BE2C (cell line): ENCODE measurements around the gene ZCCHC7.
"Not testable (repeated sequence)": the region's sequence is repeated elsewhere in the genome, so short reads cannot be mapped to it uniquely, and the experiment has no call there.

Source experiments
- DNase-seq: peaks from one replicate; pipeline ENCODE4 v3.0.0-alpha.2; 2020
- H3K27me3 ChIP-seq: fragments of 250-450 bp; sonication (Bioruptor Pico); 2 replicates; pipeline ENCODE4 v1.5.1; 2020; ENCODE audit warnings: mild to moderate bottlenecking
- H3K36me3 ChIP-seq: fragments of 250-450 bp; sonication (Bioruptor Pico); 2 replicates; pipeline ENCODE4 v1.5.1; 2020; ENCODE audit warnings: mild to moderate bottlenecking
- H3K4me1 ChIP-seq: fragments of 250-450 bp; sonication (Bioruptor Pico); 2 replicates; pipeline ENCODE4 v1.5.1; 2020
- H3K4me3 ChIP-seq: 2 replicates; pipeline ENCODE4 v1.5.1; 2011; ENCODE audit warnings: low read depth, low read length
- H3K9me3 ChIP-seq: fragments of 250-450 bp; sonication (Bioruptor Pico); 2 replicates; pipeline ENCODE4 v1.5.1; 2020
- TF ChIP-seq, protein P1 (sequence below): IDR thresholded peaks from 2 replicates; pipeline ENCODE4 v1.5.1; 2012; ENCODE audit warnings: mild to moderate bottlenecking, low read depth, low read length

Gene ZCCHC7

DNA sequence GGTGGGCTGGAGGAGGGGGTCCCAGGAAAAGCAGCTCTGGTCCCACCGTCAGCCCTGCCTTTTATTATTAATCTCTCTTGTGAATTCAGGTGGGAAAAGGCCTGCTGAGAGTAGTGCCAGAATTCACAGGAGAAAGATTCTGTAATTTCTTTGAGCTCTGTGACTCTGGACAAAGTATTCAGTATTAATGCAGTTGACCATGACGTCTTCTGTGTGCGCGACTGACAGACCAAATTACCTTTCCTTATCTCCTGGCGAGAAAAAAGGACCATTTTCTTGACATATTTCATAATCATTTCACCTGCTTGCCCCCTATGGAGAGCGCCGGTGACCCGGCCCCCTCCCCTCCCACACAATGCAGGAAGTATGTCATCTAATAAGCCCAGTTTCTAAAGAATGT, 275.3 kb downstream of the ZCCHC7 start:
- H3K4me1 ChIP-seq = no peaks in the 10 kb centered on the region
- H3K9me3 ChIP-seq = no peaks in the 10 kb centered on the region
- H3K27me3 ChIP-seq = no peaks in the 10 kb centered on the region
- no peak overlapping the region for H3K4me3 ChIP-seq
- H3K36me3 ChIP-seq = no peaks in the 10 kb centered on the region
- no peak for DNase-seq
- TF ChIP-seq, protein P1, sequence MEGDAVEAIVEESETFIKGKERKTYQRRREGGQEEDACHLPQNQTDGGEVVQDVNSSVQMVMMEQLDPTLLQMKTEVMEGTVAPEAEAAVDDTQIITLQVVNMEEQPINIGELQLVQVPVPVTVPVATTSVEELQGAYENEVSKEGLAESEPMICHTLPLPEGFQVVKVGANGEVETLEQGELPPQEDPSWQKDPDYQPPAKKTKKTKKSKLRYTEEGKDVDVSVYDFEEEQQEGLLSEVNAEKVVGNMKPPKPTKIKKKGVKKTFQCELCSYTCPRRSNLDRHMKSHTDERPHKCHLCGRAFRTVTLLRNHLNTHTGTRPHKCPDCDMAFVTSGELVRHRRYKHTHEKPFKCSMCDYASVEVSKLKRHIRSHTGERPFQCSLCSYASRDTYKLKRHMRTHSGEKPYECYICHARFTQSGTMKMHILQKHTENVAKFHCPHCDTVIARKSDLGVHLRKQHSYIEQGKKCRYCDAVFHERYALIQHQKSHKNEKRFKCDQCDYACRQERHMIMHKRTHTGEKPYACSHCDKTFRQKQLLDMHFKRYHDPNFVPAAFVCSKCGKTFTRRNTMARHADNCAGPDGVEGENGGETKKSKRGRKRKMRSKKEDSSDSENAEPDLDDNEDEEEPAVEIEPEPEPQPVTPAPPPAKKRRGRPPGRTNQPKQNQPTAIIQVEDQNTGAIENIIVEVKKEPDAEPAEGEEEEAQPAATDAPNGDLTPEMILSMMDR = no peak

DNA sequence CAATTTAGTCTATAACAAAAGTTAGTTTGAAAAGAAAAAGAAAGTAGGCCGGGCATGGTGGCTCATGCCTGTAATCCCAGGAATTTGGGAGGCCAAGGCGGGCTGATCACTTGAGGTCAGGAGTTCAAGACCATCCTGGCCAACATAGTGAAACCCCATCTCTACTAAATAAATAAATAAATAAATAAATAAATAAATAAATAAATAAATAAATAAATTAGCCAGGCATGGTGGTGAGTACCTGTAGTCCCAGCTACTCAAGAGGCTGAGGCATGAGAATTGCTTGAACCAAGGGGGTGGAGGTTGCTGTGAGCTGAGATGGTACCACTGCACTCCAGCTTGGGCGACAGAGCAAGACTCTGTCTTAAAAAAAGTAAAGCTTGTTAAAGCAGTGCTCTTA, 277.6 kb downstream of the ZCCHC7 start:
- not testable (repeated sequence) for H3K9me3 ChIP-seq, DNase-seq, H3K4me1 ChIP-seq, H3K36me3 ChIP-seq, H3K27me3 ChIP-seq, H3K4me3 ChIP-seq

DNA sequence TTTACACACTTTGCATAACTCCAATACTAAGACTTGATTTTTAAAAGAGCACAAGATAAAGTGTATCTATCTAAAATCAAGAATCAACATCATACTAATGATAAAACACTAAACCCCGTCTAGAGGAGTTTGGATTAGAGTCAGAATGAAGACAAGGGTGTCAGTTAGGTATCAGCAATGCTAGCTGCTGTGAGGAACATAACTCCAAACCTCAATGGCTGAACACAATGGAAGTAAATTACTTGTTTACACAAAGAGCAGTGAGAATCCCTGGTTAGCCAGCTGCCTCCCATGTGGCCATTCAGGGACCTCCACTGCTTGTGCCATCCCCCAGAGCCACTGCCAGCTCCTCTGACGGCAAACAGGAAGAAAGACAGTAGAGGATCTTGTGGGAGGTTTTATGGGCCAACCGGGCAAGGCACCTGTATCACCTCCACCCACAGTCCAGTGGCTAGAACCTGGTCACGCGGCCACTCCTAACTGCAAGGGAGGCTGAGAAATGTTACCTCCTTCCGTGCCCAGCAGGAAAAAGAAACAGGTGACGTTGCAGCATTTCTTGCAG, 278.2 kb downstream of the ZCCHC7 start:
- Histone ChIP-seq H3K27me3 (no peaks in the 10 kb centered on the region), H3K4me3 (no peak overlapping the region), H3K9me3 (no peaks in the 10 kb centered on the region), H3K36me3 (no peaks in the 10 kb centered on the region), H3K4me1 (no peaks in the 10 kb centered on the region)
- no peak for DNase-seq
- TF ChIP-seq, protein P1 = no peak

DNA sequence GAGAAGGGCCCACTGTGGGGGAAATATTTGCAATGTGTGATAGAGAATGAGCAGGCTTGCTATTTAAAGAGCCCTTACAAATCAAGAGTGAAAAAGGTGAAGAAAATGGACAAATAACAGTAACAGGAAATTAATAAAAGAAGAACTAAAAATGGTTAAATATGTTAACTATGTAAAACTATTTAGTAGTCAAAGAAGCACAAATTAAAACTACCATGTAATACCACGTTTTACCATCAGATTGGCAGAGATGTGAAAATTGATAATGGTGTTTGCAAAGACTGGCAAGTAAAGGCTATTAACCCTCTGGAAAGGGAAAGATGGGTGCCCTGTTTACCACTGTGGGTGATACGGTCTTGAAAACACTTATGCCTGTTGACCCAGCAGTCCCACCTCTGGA, 279.0 kb downstream of the ZCCHC7 start:
- Histone ChIP-seq H3K9me3 (no peaks in the 10 kb centered on the region), H3K4me3 (no peak overlapping the region), H3K4me1 (no peaks in the 10 kb centered on the region), H3K27me3 (no peaks in the 10 kb centered on the region), H3K36me3 (no peaks in the 10 kb centered on the region)
- TF ChIP-seq, protein P1 = no peak
- DNase-seq = no peak

DNA sequence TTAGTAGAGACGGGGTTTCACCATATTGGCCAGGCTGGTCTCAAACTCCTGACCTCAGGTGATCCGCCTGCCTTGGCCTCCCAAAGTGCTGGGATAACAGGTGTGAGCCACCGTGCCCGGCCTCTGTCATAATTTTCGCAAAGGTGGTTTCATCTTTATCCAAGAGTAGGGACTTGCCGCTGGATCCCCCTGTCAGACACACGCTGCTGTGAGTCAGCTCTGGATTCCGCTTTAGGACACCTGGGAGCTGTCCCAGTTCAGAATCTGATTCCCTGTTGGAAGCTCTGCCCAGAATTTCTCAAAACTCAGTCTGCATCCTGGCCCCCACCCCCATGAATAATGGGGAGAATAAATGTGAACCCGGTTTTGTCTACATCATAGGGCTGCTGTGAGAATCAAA, 284.2 kb downstream of the ZCCHC7 start:
- no peaks in the 10 kb centered on the region for H3K27me3 ChIP-seq
- no peaks in the 10 kb centered on the region for H3K36me3 ChIP-seq
- no peaks in the 10 kb centered on the region for H3K4me1 ChIP-seq
- DNase-seq = no peak
- H3K4me3 ChIP-seq = no peak overlapping the region
- TF ChIP-seq, protein P1 = no peak
- no peaks in the 10 kb centered on the region for H3K9me3 ChIP-seq

DNA sequence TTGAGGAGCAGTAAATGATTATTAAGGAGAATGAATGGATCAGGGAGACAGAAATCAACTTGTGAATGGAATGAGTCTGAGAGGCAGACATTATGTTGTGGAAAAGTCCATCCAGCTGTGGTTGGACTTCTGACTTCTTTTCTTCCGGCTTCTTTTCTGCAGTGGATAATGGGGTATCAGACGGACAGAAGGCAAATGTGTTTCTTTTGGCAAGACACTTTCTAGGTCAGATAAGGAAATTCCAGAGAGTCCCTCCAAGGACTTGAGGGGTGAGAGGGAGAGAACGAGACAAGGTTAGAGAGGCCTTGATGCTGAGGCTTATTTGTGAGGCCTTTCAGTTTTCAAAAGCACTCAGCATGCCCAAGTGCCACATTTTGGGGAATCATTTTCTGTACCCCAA, 285.0 kb downstream of the ZCCHC7 start:
- no peaks in the 10 kb centered on the region for H3K27me3 ChIP-seq
- no peak for DNase-seq
- H3K4me3 ChIP-seq = no peak overlapping the region
- H3K36me3 ChIP-seq = no peaks in the 10 kb centered on the region
- no peaks in the 10 kb centered on the region for H3K4me1 ChIP-seq
- H3K9me3 ChIP-seq = no peaks in the 10 kb centered on the region
- TF ChIP-seq, protein P1 = no peak
